IMR-90 (cell line): ENCODE data around the gene ERMARD. TPM values are rescaled to one million over a fixed set of nuclear protein-coding genes. Genes with fewer than 3 reads are reported as not detected.

ENCODE experiments used
- ATAC-seq: fragments of 200-7000 bp; cut with Tn5 transposase; 2 replicates; pipeline ENCODE4 v1.9.1; 2020; ENCODE audit warnings: low read depth, mild to moderate bottlenecking, moderate library complexity
- BruUV-seq: library from RNA; stranded (reverse); fragments of 400-500 nt; replicated peaks from 2 replicates; lab custom pipeline; 2021; lab: Mats Ljungman, UMichigan
- CTCF ChIA-PET: fragments of 300-600 bp; formaldehyde crosslinking; extraction: SDS; loops from one replicate; lab custom pipeline; 2021; ENCODE audit warnings: antibody characterized with exemption; lab: Yijun Ruan, JAX
- POLR2A ChIA-PET: fragments of 300-600 bp; sonication (Branson Sonifier 250); formaldehyde crosslinking; loops from one replicate; lab custom pipeline; 2022; ENCODE audit warnings: antibody characterized with exemption; ENCODE audit not compliant: unreplicated experiment; lab: Charles Lee
- DNase-seq: peaks from one replicate; pipeline ENCODE4 v3.0.0; 2013
- H2AFZ ChIP-seq: replicated peaks from 2 replicates; pipeline ENCODE3; 2013; ENCODE audit warnings: low read length, mild to moderate bottlenecking; ENCODE audit not compliant: poor library complexity
- H2AK5ac ChIP-seq: 2 replicates; pipeline ENCODE4 v1.6.1; 2013; ENCODE audit warnings: low read depth, low read length, inconsistent platforms
- H2AK9ac ChIP-seq: replicated peaks from 2 replicates; pipeline ENCODE3; 2013; ENCODE audit warnings: mild to moderate bottlenecking, low read depth, low read length, moderate library complexity; ENCODE audit not compliant: poor library complexity
- H2BK120ac ChIP-seq: 2 replicates; pipeline ENCODE4 v1.6.1; 2013; ENCODE audit warnings: low read depth, low read length, inconsistent platforms
- H2BK15ac ChIP-seq: 3 replicates; pipeline ENCODE4 v1.6.1; 2013; ENCODE audit warnings: low read depth, low read length, inconsistent platforms
- H2BK20ac ChIP-seq: 2 replicates; pipeline ENCODE4 v1.6.1; 2013; ENCODE audit warnings: low read depth, mild to moderate bottlenecking, inconsistent platforms, low read length, moderate library complexity
- H2BK5ac ChIP-seq: 2 replicates; pipeline ENCODE4 v1.6.1; 2013; ENCODE audit warnings: mild to moderate bottlenecking, low read depth, low read length, inconsistent platforms; ENCODE audit not compliant: poor library complexity, severe bottlenecking
- H3K14ac ChIP-seq: replicated peaks from 2 replicates; pipeline ENCODE4 v1.6.1; 2013; ENCODE audit warnings: low read depth, low read length, inconsistent platforms
- H3K18ac ChIP-seq: 2 replicates; pipeline ENCODE4 v1.6.1; 2013; ENCODE audit warnings: low read depth, low read length, control low read depth
- H3K23ac ChIP-seq: 2 replicates; pipeline ENCODE4 v1.6.1; 2013; ENCODE audit warnings: low read depth, low read length, inconsistent platforms
- H3K27ac ChIP-seq: 2 replicates; pipeline ENCODE4 v1.5.1; 2013; ENCODE audit warnings: mild to moderate bottlenecking, control low read depth, low read length; ENCODE audit not compliant: insufficient read depth
- H3K27me3 ChIP-seq: 2 replicates; pipeline ENCODE4 v1.6.1; 2013; ENCODE audit warnings: low read length; ENCODE audit not compliant: control insufficient read depth, insufficient read depth
- H3K36me3 ChIP-seq: 2 replicates; pipeline ENCODE4 v1.6.1; 2013; ENCODE audit warnings: low read length, mixed read lengths; ENCODE audit not compliant: control insufficient read depth, insufficient read depth
- H3K4ac ChIP-seq: 2 replicates; pipeline ENCODE4 v1.6.1; 2013; ENCODE audit warnings: low read depth, low read length, inconsistent platforms
- H3K4me1 ChIP-seq: 2 replicates; pipeline ENCODE4 v1.6.1; 2013; ENCODE audit warnings: low read length, mixed read lengths; ENCODE audit not compliant: control insufficient read depth, insufficient read depth
- H3K4me2 ChIP-seq: 2 replicates; pipeline ENCODE4 v1.6.1; 2013; ENCODE audit warnings: low read depth, mild to moderate bottlenecking, control low read depth, low read length, moderate library complexity
- H3K4me3 ChIP-seq: 2 replicates; pipeline ENCODE4 v1.5.1; 2013; ENCODE audit warnings: low read depth, mild to moderate bottlenecking, control low read depth, low read length, moderate library complexity; ENCODE audit not compliant: insufficient read depth
- H3K56ac ChIP-seq: 2 replicates; pipeline ENCODE4 v1.6.1; 2013; ENCODE audit warnings: low read length, inconsistent platforms; ENCODE audit not compliant: insufficient read depth; ENCODE audit errors: extremely low read depth
- H3K79me1 ChIP-seq, 2 experiments: 2 replicates each; pipeline ENCODE4 v1.6.1; 2013; ENCODE audit warnings: low read length in 2 of 2, inconsistent platforms in 1 of 2, low read depth in 1 of 2
- H3K9ac ChIP-seq: 2 replicates; pipeline ENCODE4 v1.6.1; 2013; ENCODE audit warnings: low read depth, low read length, control low read depth
- H3K9me1 ChIP-seq: 2 replicates; pipeline ENCODE4 v1.6.1; 2013; ENCODE audit warnings: low read length, inconsistent platforms; ENCODE audit not compliant: insufficient read depth
- H3K9me3 ChIP-seq: 2 replicates; pipeline ENCODE4 v1.6.1; 2013; ENCODE audit warnings: low read length; ENCODE audit not compliant: control insufficient read depth, insufficient read depth
- H4K20me1 ChIP-seq: 2 replicates; pipeline ENCODE4 v1.6.1; 2013; ENCODE audit warnings: low read length, inconsistent platforms; ENCODE audit not compliant: insufficient read depth
- H4K5ac ChIP-seq: 2 replicates; pipeline ENCODE4 v1.6.1; 2013; ENCODE audit warnings: mild to moderate bottlenecking, low read depth, low read length, control low read depth
- H4K8ac ChIP-seq, 2 experiments: 2 replicates each; pipeline ENCODE4 v1.6.1; 2013; ENCODE audit warnings: low read depth in 2 of 2, low read length in 2 of 2, control low read depth in 1 of 2, inconsistent platforms in 1 of 2
- H4K91ac ChIP-seq: 2 replicates; pipeline ENCODE4 v1.6.1; 2013; ENCODE audit warnings: low read depth, low read length, inconsistent platforms; ENCODE audit not compliant: insufficient read depth
- CEBPB ChIP-seq: IDR thresholded peaks from 2 replicates; pipeline ENCODE4 v1.6.1; 2012; ENCODE audit warnings: low read depth, low read length, improper control_type of control experiment
- CHD1 ChIP-seq: IDR thresholded peaks from 2 replicates; pipeline ENCODE4 v1.6.1; 2012; ENCODE audit warnings: low read depth, low read length, improper control_type of control experiment
- FOS ChIP-seq: fragments of 150-350 bp; IDR thresholded peaks from 2 replicates; pipeline ENCODE4 v1.6.1; 2016; ENCODE audit warnings: low read depth, low read length
- MAFK ChIP-seq: IDR thresholded peaks from 2 replicates; pipeline ENCODE4 v1.6.1; 2012; ENCODE audit warnings: low read depth, low read length, improper control_type of control experiment
- MAZ ChIP-seq: IDR thresholded peaks from 2 replicates; pipeline ENCODE4 v1.6.1; 2012; ENCODE audit warnings: low read depth, mild to moderate bottlenecking, low read length, improper control_type of control experiment, moderate library complexity, borderline replicate concordance
- MXI1 ChIP-seq: IDR thresholded peaks from 2 replicates; pipeline ENCODE4 v1.6.1; 2012; ENCODE audit warnings: low read depth, mild to moderate bottlenecking, low read length, moderate library complexity, borderline replicate concordance
- NFE2L2 ChIP-seq: fragments of 150-350 bp; IDR thresholded peaks from 2 replicates; pipeline ENCODE4 v1.6.1; 2016; ENCODE audit warnings: low read depth, mild to moderate bottlenecking, low read length
- POLR2A ChIP-seq: IDR thresholded peaks from 2 replicates; pipeline ENCODE4 v1.6.1; 2012; ENCODE audit warnings: mild to moderate bottlenecking, low read depth, low read length
- RAD21 ChIP-seq: IDR thresholded peaks from 2 replicates; pipeline ENCODE4 v1.6.1; 2012; ENCODE audit warnings: low read length, improper control_type of control experiment
- RCOR1 ChIP-seq: IDR thresholded peaks from 2 replicates; pipeline ENCODE4 v1.6.1; 2012; ENCODE audit warnings: mild to moderate bottlenecking, low read length, improper control_type of control experiment; ENCODE audit not compliant: insufficient replicate concordance
- RFX5 ChIP-seq: IDR thresholded peaks from 2 replicates; pipeline ENCODE4 v1.8.0; 2012; ENCODE audit warnings: low read depth, mild to moderate bottlenecking, low read length, moderate library complexity
- SMC3 ChIP-seq: fragments of 150-350 bp; IDR thresholded peaks from 2 replicates; pipeline ENCODE4 v1.6.1; 2016; ENCODE audit warnings: low read depth, mild to moderate bottlenecking, antibody characterized with exemption, low read length, moderate library complexity
- WGBS, 2 experiments: methylation state at CpG; one replicate each; pipeline versions ENCODE4 v1.1.5 to v1.1.7; 2013; ENCODE audit warnings: missing lambda C conversion rate in 2 of 2; ENCODE audit not compliant: insufficient read length in 1 of 2; ENCODE audit errors: extremely low coverage in 2 of 2; 5-methylcytosine and 5-hydroxymethylcytosine counted together
- dilution Hi-C: fragments of 300-500 bp; cut with HindIII; formaldehyde crosslinking; loops from one replicate; pipeline ENCODE4 v1.14.3; 2018; ENCODE audit warnings: low sequenced_read_pairs; ENCODE audit not compliant: unreplicated experiment
- in situ Hi-C: fragments of 300-500 bp; cut with MboI; formaldehyde crosslinking; loops from 3 replicates; pipeline ENCODE4 v1.14.3; 2019; ENCODE audit warnings: low sequenced_read_pairs, inconsistent platforms, mixed read lengths
- intact Hi-C: fragments of 100-400 bp; cut with micrococcal nuclease; formaldehyde crosslinking; loops from 2 replicates; pipeline ENCODE4 v1.10.0; 2022
- polyA plus RNA-seq, 3 experiments: library from polyadenylated mRNA; depleted of rRNA; stranded (reverse); fragments of >200 nt; gene quantifications; 2 replicates each; pipeline ENCODE4 v1.2.3, GENCODE V29; 2012; ENCODE audit warnings: low replicate concordance in 1 of 3
- total RNA-seq: library from RNA; depleted of rRNA; stranded (reverse); fragments of >200 nt; gene quantifications from 2 replicates; pipeline ENCODE4 v1.2.3, GENCODE V29; 2012
- TF ChIP-seq, protein P1 (sequence below): fragments of 150-350 bp; IDR thresholded peaks from 2 replicates; pipeline ENCODE4 v1.6.1; 2017; ENCODE audit warnings: mild to moderate bottlenecking, antibody characterized with exemption, low read length, low read depth
- TF ChIP-seq, protein P2 (sequence below): fragments of 150-350 bp; IDR thresholded peaks from 2 replicates; pipeline ENCODE4 v1.6.1; 2016; ENCODE audit warnings: low read depth, mild to moderate bottlenecking, low read length, moderate library complexity, borderline replicate concordance
- TF ChIP-seq, protein P3 (sequence below): conservative IDR thresholded peaks from 2 replicates; pipeline ENCODE4 v1.5.1; 2012; ENCODE audit warnings: mild to moderate bottlenecking, low read depth, low read length, improper control_type of control experiment

Gene ERMARD
- total and polyA plus RNA-seq, 2 of the 4 experiments (the other 2 are of a cell fraction): 15.1 to 25.4 TPM

DNA sequence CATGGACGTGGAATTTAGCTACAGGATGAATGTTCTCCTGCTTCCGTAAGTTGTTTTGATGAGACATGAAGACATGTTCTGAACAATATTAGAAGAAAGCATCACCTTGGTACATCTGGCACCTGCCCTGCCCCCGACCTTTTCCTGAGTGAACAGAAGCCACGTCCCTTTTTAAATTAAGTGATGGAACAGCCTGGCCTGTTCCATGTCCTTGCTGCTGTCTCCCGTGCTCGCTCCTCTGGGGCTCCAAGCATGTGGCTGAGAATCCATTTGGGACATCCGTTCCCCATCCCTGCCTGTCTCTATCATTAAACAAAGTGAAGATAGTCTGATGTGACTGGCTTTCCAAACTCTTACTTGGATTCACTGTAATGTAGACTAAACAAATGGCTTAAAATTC lies 36.4 kb downstream of the ERMARD start:
- H4K20me1 ChIP-seq: no peaks in the 10 kb centered on the region
- no TSS peak for BruUV-seq
- H2BK20ac ChIP-seq: no peak overlapping the region

More for the DNA sequence above, 36.4 kb downstream of the ERMARD start:
- Histone ChIP-seq H2BK120ac (no peak overlapping the region), H4K8ac (no peak overlapping the region), H3K9ac (no peak overlapping the region), H3K14ac (no peak overlapping the region), H3K4me1 (peaks cover 6% of the 10 kb centered on the region; the same call in 1 of the 2 replicates), H2BK15ac (no peak overlapping the region), H3K4me3 (no peak overlapping the region), H3K4ac (no peak overlapping the region), H3K27ac (no peak overlapping the region), H3K23ac (no peak overlapping the region), H2BK5ac (no peak overlapping the region), H3K79me1 (no peaks in the 10 kb centered on the region), H3K56ac (no peak overlapping the region), H4K91ac (no peak overlapping the region), H3K4me2 (no peak overlapping the region), H2AK5ac (no peak overlapping the region), H4K5ac (no peak overlapping the region), H3K9me1 (peaks cover 4% of the 10 kb centered on the region; the same call in 1 of the 2 replicates), H3K9me3 (no peaks in the 10 kb centered on the region), H2AFZ (no peak overlapping the region), H3K27me3 (no peaks in the 10 kb centered on the region; the same call in 1 of the 2 replicates), H3K36me3 (peaks cover 7% of the 10 kb centered on the region; the same call in 1 of the 2 replicates), H3K18ac (no peak overlapping the region), H2AK9ac (no peak overlapping the region)
- DNase-seq: no peak
- no peak for ATAC-seq
- intact Hi-C loops: no loop called here
- ChIA-PET POLR2A (no interaction called here), CTCF (no interaction called here)
- TF ChIP-seq RAD21: no peak
- TF ChIP-seq FOS: no peak
- TF ChIP-seq MXI1: no peak
- TF ChIP-seq SMC3: no peak
- no peak for TF ChIP-seq NFE2L2
- TF ChIP-seq, protein P1, sequence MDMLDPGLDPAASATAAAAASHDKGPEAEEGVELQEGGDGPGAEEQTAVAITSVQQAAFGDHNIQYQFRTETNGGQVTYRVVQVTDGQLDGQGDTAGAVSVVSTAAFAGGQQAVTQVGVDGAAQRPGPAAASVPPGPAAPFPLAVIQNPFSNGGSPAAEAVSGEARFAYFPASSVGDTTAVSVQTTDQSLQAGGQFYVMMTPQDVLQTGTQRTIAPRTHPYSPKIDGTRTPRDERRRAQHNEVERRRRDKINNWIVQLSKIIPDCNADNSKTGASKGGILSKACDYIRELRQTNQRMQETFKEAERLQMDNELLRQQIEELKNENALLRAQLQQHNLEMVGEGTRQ: no peak
- TF ChIP-seq POLR2A: no peak
- TF ChIP-seq, protein P2, sequence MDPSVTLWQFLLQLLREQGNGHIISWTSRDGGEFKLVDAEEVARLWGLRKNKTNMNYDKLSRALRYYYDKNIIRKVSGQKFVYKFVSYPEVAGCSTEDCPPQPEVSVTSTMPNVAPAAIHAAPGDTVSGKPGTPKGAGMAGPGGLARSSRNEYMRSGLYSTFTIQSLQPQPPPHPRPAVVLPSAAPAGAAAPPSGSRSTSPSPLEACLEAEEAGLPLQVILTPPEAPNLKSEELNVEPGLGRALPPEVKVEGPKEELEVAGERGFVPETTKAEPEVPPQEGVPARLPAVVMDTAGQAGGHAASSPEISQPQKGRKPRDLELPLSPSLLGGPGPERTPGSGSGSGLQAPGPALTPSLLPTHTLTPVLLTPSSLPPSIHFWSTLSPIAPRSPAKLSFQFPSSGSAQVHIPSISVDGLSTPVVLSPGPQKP: no peak
- no peak for TF ChIP-seq MAFK
- TF ChIP-seq RCOR1: no peak
- TF ChIP-seq CHD1: no peak
- no peak for TF ChIP-seq CEBPB
- TF ChIP-seq, protein P3, sequence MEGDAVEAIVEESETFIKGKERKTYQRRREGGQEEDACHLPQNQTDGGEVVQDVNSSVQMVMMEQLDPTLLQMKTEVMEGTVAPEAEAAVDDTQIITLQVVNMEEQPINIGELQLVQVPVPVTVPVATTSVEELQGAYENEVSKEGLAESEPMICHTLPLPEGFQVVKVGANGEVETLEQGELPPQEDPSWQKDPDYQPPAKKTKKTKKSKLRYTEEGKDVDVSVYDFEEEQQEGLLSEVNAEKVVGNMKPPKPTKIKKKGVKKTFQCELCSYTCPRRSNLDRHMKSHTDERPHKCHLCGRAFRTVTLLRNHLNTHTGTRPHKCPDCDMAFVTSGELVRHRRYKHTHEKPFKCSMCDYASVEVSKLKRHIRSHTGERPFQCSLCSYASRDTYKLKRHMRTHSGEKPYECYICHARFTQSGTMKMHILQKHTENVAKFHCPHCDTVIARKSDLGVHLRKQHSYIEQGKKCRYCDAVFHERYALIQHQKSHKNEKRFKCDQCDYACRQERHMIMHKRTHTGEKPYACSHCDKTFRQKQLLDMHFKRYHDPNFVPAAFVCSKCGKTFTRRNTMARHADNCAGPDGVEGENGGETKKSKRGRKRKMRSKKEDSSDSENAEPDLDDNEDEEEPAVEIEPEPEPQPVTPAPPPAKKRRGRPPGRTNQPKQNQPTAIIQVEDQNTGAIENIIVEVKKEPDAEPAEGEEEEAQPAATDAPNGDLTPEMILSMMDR: no peak
- TF ChIP-seq RFX5: no peak
- no peak for TF ChIP-seq MAZ
- dilution Hi-C loops: no loop called here
- in situ Hi-C loops: no loop called here
- WGBS, 2 experiments: 58% methylated on average over 2 of the region's 7 CpGs; no CpG with 5 or more reads in 1 of the 2 experiments
